Left lung (tissue), 10 donors: ENCODE results near the gene C14orf180. TPM values are rescaled to one million over a fixed set of nuclear protein-coding genes. Genes with fewer than 3 reads are reported as not detected.

Experiments
- ATAC-seq: fragments of 200-7000 bp; cut with Tn5 transposase; one replicate; pipeline ENCODE4 v1.9.1; 2020; ENCODE audit warnings: moderate library complexity
- DNase-seq, 4 donors: peaks; one replicate each; pipeline ENCODE4 v3.0.0-alpha.2; 2013 to 2020
- H3K27ac ChIP-seq, 2 donors: fragments of 200-600 bp; sonication (generic) in 1 of 2; one replicate each; pipeline versions ENCODE4 v1.5.0 to v1.8.0; 2020 to 2021
- H3K27me3 ChIP-seq, 2 donors: fragments of 200-600 bp; sonication (generic) in 1 of 2; one replicate each; pipeline versions ENCODE4 v1.5.0 to v1.8.0; 2020 to 2021
- H3K36me3 ChIP-seq, 2 donors: fragments of 200-600 bp; sonication (generic) in 1 of 2; one replicate each; pipeline versions ENCODE4 v1.5.0 to v1.8.0; 2020 to 2021
- H3K4me1 ChIP-seq, 2 donors: fragments of 200-600 bp; one replicate each; pipeline ENCODE4 v1.8.0; 2021
- H3K4me3 ChIP-seq, 2 donors: fragments of 200-600 bp; sonication (generic) in 1 of 2; one replicate each; pipeline versions ENCODE4 v1.5.0 to v1.8.0; 2020 to 2021; ENCODE audit warnings: mild to moderate bottlenecking in 1 of 2
- H3K9me3 ChIP-seq, 2 donors: fragments of 200-600 bp; sonication (generic) in 1 of 2; one replicate each; pipeline versions ENCODE4 v1.5.0 to v1.8.0; 2020 to 2021
- CTCF ChIP-seq, 2 donors: fragments of 200-600 bp; sonication (generic) in 1 of 2; IDR thresholded peaks; one replicate each; pipeline versions ENCODE4 v1.5.0 to v1.8.0; 2021; ENCODE audit warnings: antibody characterized with exemption in 2 of 2
- intact Hi-C, 2 donors: fragments of 100-400 bp; cut with DNase I; formaldehyde crosslinking; loops; one replicate each; pipeline versions ENCODE4 v1.11.2 to v1.14.2; 2022
- polyA plus RNA-seq, 6 donors: library from polyadenylated mRNA; unstranded; fragments of 120-200 nt; gene quantifications; one replicate each; pipeline ENCODE4 v1.2.1, GENCODE V29; 2013; ENCODE audit not compliant: insufficient read length in 6 of 6
- total RNA-seq, 2 donors: library from RNA; stranded (reverse); fragmentation: NEBNext Ultra II Directional; extraction: Animal tissue kit (Norgen Biotek cat#: 25700); gene quantifications; one replicate each; pipeline ENCODE4 v1.2.1, GENCODE V29; 2021
- donor health status: DM: no; HTN: yes; CAD: no.
- donor health status: DM: no; HTN: no; CAD: no.

C14orf180 gene
- total and polyA plus RNA-seq, 8 donors: not detected

DNA sequence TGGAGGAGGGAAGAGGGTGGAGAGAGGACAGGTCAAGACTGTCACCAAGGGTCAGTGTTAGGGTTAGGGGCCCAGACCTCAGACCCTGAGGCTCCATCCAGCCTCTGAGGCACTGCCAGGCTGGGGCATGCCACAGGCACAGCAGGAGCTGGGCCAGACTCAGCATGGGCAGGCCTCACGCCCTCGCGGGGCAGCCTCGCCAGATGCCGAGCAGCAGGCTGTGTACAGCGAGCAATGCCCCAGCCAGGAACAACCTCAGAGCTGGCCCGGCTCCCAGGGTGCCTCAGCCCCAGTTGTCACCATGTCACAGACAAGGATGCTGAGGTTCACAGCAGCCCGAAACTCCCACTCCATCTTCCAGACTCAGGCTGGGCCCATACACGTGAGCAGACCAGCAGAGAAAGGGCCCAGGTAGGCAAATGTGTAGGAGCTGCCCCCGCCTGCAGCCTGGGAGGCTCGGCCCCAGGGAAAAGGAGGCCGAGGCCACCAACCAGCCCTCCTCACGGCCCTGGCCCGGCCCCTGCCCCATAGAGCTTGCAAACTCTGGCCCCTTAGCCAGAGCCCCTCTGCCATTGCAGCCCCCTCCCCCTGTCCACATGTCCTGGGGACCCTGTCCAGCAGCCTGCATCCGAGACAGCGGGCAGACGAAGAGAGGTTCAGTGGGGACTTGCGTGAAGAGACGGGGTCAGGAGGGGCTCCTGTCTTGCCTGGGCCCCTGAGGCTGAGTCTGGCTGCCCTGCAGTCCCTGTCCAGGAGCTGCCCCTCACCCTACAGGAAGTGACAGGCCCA is 7.5 kb downstream of the C14orf180 start:
- Histone ChIP-seq H3K4me3 (no peak overlapping the region), H3K36me3 (no peaks in the 10 kb centered on the region), H3K27me3 (peaks cover 0 to 90% of the 10 kb centered on the region in 2 donors), H3K27ac (no peak overlapping the region), H3K9me3 (no peaks in the 10 kb centered on the region), H3K4me1 (no peaks in the 10 kb centered on the region)
- no peak for ATAC-seq
- intact Hi-C loops: no loop called here
- no peak for DNase-seq
- no peak for TF ChIP-seq CTCF (IDR thresholded peaks at IDR 0.05)

DNA sequence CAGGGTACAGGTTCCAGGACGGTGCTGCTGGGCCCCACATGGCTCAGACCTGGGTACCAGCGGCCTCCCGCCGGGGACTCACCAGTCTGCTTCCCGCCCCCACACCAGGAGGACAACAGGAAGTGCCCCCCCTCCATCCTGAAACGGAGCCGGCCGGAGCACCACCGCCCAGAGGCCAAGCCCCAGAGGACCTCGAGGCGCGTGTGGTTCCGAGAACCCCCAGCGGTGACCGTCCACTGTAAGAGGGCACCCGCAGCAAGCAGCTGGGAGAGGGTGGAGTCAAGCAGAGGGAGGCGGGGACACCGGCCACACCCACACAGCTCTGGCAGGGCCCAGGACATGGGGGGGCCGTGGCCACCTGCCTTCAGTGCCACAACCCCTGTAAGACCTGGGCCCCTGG is 8.1 kb downstream of the C14orf180 start:
- H3K27me3 ChIP-seq: peaks cover 0 to 84% of the 10 kb centered on the region in 2 donors
- H3K9me3 ChIP-seq: no peaks in the 10 kb centered on the region
- no peak overlapping the region for H3K4me3 ChIP-seq
- H3K36me3 ChIP-seq: no peaks in the 10 kb centered on the region
- H3K27ac ChIP-seq: no peak overlapping the region
- TF ChIP-seq CTCF (IDR thresholded peaks at IDR 0.05): no peak
- no peak for DNase-seq
- intact Hi-C loops: no loop called here
- H3K4me1 ChIP-seq: no peaks in the 10 kb centered on the region
- no peak for ATAC-seq

DNA sequence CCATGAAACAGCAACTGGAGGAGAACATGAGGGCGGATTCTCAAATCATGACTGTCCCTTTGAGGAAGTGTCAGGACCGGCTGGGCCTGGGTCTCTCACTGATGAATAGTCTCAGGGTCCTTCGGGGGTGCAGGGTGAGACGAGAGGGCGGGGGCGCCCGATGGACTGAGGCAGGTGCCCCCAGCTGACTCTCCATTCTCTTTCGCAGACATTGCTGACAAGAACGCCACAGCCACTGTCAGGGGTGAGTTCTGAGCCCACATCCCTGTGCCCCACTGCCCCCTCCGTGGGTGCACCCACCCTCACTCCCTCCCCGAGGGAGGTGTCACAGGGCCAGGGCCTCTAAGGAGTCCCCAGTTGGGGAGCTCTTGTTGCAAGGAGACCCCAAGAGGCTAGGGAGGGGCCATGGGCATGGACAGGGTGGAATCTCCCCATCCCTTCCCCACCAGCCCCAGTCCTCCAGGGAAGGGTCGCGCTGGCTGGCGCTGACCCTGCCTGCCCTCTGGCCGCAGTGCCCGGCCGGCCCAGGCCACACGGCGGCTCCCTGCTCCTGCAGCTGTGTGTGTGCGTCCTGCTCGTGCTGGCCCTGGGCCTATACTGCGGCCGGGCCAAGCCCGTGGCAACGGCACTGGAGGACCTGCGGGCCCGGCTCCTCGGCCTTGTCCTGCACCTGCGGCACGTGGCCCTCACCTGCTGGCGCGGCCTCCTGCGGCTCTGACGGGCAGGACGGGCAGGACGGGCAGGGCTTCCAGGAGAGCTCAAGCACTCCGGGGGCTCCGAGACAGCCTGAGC is 8.7 kb downstream of the C14orf180 start:
- H3K27ac ChIP-seq: no peak overlapping the region

DNA sequence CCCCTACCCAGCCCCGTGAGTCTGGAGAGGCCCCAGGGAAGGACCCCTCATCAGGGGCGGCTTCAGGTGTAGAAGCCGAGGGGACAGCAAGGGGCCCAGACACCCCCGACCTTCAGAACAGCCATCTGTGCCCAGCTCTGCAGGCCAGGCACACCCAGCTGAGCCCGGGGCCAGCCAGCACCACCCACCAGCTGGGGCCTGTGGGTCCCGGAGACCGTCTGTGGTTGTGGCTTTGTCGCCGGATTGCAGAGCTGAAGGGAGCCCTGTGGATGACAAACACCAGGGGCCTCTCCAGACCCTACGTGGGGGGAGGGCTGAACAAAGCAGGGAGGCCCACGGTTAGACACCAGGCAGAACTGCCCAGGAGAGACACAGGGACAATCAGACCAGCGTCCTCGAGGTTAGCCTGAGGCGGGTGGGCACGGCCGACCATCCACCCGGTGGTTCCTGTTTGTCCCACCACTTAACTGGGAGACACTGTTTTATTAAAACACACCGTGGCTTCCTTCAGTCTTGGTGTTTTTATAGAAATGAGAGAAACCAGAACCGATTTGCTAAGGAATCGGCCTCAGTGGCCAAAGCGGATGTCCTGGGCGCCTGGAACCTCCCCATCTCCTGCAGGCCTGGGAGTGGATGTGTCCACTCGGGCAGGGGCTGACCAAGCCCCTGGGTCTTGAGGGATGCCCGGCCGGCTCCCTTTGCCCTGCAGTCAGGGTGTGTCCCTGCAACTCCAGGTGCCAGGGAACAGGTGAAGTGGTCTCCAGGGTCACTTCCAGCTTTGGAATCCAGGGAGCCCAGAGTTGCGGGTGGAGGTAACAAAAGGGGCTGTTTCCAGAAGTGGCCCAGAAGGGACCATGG is 10.0 kb downstream of the C14orf180 start:
- H3K9me3 ChIP-seq: no peaks in the 10 kb centered on the region
- H3K4me3 ChIP-seq: no peak overlapping the region
- no peaks in the 10 kb centered on the region for H3K4me1 ChIP-seq
- intact Hi-C loops: no loop called here
- H3K27ac ChIP-seq: no peak overlapping the region
- DNase-seq: peak in 1 of 4 donors; percentile 73
- no peak for ATAC-seq
- TF ChIP-seq CTCF (IDR thresholded peaks at IDR 0.05): no peak
- peaks cover 0 to 86% of the 10 kb centered on the region in 2 donors for H3K27me3 ChIP-seq
- H3K36me3 ChIP-seq: no peaks in the 10 kb centered on the region

More for the DNA sequence above, 8.7 kb downstream of the C14orf180 start:
- ATAC-seq (no peak), DNase-seq (peak in 1 of 4 donors; percentile 76)
- Histone ChIP-seq H3K9me3 (no peaks in the 10 kb centered on the region), H3K27me3 (peaks cover 0 to 84% of the 10 kb centered on the region in 2 donors), H3K36me3 (no peaks in the 10 kb centered on the region), H3K4me1 (no peaks in the 10 kb centered on the region), H3K4me3 (no peak overlapping the region)
- intact Hi-C loops: no loop called here
- no peak for TF ChIP-seq CTCF (IDR thresholded peaks at IDR 0.05)
